ENCODE results near the gene TBX4.

DNA sequence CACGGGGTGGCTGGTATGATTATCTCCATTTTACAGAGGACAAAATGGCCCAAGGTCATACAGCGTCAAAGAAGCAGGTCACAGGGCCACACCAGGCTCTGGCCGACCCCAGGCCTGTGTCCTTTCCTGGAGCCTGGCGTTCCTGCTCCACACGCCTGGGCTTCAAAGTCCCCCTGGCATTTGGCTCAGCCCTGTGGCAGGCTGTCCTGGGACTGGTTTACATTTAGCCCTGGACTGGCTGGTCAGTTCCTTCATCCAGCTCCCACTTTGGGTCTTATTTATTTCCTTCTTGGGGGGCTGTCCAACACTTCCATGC is 37.3 kb upstream of the TBX4 start:
- TF ChIP-seq GABPA (tag; conservative IDR thresholded peaks at IDR 0.05; ENCODE audit: low read depth) (no peak), ERF (CRISPR knock-in tag; IDR thresholded peaks at IDR 0.05) (no peak), NR1H2 (CRISPR knock-in tag; IDR thresholded peaks at IDR 0.05) (no peak), SOX6 (IDR thresholded peaks at IDR 0.05) (no peak), ZNF311 (CRISPR knock-in tag; IDR thresholded peaks at IDR 0.05) (no peak)
- TF ChIP-seq, protein P1, sequence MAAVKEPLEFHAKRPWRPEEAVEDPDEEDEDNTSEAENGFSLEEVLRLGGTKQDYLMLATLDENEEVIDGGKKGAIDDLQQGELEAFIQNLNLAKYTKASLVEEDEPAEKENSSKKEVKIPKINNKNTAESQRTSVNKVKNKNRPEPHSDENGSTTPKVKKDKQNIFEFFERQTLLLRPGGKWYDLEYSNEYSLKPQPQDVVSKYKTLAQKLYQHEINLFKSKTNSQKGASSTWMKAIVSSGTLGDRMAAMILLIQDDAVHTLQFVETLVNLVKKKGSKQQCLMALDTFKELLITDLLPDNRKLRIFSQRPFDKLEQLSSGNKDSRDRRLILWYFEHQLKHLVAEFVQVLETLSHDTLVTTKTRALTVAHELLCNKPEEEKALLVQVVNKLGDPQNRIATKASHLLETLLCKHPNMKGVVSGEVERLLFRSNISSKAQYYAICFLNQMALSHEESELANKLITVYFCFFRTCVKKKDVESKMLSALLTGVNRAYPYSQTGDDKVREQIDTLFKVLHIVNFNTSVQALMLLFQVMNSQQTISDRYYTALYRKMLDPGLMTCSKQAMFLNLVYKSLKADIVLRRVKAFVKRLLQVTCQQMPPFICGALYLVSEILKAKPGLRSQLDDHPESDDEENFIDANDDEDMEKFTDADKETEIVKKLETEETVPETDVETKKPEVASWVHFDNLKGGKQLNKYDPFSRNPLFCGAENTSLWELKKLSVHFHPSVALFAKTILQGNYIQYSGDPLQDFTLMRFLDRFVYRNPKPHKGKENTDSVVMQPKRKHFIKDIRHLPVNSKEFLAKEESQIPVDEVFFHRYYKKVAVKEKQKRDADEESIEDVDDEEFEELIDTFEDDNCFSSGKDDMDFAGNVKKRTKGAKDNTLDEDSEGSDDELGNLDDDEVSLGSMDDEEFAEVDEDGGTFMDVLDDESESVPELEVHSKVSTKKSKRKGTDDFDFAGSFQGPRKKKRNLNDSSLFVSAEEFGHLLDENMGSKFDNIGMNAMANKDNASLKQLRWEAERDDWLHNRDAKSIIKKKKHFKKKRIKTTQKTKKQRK (IDR thresholded peaks at IDR 0.05; ENCODE audit: borderline replicate concordance, low read depth, low read length), result no peak
- TF ChIP-seq, protein P2, sequence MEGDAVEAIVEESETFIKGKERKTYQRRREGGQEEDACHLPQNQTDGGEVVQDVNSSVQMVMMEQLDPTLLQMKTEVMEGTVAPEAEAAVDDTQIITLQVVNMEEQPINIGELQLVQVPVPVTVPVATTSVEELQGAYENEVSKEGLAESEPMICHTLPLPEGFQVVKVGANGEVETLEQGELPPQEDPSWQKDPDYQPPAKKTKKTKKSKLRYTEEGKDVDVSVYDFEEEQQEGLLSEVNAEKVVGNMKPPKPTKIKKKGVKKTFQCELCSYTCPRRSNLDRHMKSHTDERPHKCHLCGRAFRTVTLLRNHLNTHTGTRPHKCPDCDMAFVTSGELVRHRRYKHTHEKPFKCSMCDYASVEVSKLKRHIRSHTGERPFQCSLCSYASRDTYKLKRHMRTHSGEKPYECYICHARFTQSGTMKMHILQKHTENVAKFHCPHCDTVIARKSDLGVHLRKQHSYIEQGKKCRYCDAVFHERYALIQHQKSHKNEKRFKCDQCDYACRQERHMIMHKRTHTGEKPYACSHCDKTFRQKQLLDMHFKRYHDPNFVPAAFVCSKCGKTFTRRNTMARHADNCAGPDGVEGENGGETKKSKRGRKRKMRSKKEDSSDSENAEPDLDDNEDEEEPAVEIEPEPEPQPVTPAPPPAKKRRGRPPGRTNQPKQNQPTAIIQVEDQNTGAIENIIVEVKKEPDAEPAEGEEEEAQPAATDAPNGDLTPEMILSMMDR (IDR thresholded peaks at IDR 0.05 in 2 of 3, conservative IDR thresholded peaks at IDR 0.05 in 1 of 3; ENCODE audit: insufficient read depth in 2 of 3, low read depth in 1 of 3, low read length in 3 of 3), result no peak
- TF ChIP-seq, protein P3, sequence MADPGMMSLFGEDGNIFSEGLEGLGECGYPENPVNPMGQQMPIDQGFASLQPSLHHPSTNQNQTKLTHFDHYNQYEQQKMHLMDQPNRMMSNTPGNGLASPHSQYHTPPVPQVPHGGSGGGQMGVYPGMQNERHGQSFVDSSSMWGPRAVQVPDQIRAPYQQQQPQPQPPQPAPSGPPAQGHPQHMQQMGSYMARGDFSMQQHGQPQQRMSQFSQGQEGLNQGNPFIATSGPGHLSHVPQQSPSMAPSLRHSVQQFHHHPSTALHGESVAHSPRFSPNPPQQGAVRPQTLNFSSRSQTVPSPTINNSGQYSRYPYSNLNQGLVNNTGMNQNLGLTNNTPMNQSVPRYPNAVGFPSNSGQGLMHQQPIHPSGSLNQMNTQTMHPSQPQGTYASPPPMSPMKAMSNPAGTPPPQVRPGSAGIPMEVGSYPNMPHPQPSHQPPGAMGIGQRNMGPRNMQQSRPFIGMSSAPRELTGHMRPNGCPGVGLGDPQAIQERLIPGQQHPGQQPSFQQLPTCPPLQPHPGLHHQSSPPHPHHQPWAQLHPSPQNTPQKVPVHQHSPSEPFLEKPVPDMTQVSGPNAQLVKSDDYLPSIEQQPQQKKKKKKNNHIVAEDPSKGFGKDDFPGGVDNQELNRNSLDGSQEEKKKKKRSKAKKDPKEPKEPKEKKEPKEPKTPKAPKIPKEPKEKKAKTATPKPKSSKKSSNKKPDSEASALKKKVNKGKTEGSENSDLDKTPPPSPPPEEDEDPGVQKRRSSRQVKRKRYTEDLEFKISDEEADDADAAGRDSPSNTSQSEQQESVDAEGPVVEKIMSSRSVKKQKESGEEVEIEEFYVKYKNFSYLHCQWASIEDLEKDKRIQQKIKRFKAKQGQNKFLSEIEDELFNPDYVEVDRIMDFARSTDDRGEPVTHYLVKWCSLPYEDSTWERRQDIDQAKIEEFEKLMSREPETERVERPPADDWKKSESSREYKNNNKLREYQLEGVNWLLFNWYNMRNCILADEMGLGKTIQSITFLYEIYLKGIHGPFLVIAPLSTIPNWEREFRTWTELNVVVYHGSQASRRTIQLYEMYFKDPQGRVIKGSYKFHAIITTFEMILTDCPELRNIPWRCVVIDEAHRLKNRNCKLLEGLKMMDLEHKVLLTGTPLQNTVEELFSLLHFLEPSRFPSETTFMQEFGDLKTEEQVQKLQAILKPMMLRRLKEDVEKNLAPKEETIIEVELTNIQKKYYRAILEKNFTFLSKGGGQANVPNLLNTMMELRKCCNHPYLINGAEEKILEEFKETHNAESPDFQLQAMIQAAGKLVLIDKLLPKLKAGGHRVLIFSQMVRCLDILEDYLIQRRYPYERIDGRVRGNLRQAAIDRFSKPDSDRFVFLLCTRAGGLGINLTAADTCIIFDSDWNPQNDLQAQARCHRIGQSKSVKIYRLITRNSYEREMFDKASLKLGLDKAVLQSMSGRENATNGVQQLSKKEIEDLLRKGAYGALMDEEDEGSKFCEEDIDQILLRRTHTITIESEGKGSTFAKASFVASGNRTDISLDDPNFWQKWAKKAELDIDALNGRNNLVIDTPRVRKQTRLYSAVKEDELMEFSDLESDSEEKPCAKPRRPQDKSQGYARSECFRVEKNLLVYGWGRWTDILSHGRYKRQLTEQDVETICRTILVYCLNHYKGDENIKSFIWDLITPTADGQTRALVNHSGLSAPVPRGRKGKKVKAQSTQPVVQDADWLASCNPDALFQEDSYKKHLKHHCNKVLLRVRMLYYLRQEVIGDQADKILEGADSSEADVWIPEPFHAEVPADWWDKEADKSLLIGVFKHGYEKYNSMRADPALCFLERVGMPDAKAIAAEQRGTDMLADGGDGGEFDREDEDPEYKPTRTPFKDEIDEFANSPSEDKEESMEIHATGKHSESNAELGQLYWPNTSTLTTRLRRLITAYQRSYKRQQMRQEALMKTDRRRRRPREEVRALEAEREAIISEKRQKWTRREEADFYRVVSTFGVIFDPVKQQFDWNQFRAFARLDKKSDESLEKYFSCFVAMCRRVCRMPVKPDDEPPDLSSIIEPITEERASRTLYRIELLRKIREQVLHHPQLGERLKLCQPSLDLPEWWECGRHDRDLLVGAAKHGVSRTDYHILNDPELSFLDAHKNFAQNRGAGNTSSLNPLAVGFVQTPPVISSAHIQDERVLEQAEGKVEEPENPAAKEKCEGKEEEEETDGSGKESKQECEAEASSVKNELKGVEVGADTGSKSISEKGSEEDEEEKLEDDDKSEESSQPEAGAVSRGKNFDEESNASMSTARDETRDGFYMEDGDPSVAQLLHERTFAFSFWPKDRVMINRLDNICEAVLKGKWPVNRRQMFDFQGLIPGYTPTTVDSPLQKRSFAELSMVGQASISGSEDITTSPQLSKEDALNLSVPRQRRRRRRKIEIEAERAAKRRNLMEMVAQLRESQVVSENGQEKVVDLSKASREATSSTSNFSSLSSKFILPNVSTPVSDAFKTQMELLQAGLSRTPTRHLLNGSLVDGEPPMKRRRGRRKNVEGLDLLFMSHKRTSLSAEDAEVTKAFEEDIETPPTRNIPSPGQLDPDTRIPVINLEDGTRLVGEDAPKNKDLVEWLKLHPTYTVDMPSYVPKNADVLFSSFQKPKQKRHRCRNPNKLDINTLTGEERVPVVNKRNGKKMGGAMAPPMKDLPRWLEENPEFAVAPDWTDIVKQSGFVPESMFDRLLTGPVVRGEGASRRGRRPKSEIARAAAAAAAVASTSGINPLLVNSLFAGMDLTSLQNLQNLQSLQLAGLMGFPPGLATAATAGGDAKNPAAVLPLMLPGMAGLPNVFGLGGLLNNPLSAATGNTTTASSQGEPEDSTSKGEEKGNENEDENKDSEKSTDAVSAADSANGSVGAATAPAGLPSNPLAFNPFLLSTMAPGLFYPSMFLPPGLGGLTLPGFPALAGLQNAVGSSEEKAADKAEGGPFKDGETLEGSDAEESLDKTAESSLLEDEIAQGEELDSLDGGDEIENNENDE (IDR thresholded peaks at IDR 0.05; ENCODE audit: low read depth, low read length), result no peak

All from K562 (cell line).